Endodermal cell (in vitro differentiated cells): Measurements from ENCODE around the gene FAM83F. TPM values are rescaled to one million over a fixed set of nuclear protein-coding genes. Genes with fewer than 3 reads are reported as not detected.

Experiments
- DNase-seq: peaks from one replicate; pipeline ENCODE4 v3.0.0-alpha.2; 2017
- H3K27ac ChIP-seq: 2 replicates; pipeline ENCODE4 v1.5.1; 2013; ENCODE audit warnings: mild to moderate bottlenecking, low read depth, low read length, moderate library complexity
- H3K27me3 ChIP-seq: 2 replicates; pipeline ENCODE4 v1.6.1; 2013; ENCODE audit warnings: mild to moderate bottlenecking, low read length, moderate library complexity; ENCODE audit not compliant: insufficient read depth, control insufficient read depth, poor library complexity, severe bottlenecking
- H3K36me3 ChIP-seq: 2 replicates; pipeline ENCODE4 v1.7.0; 2013; ENCODE audit warnings: mild to moderate bottlenecking, low read length, moderate library complexity; ENCODE audit not compliant: control insufficient read depth, insufficient read depth
- H3K4me1 ChIP-seq: one replicate; pipeline ENCODE4 v1.7.0; 2013; ENCODE audit warnings: low read length; ENCODE audit not compliant: control insufficient read depth, insufficient read depth
- H3K4me3 ChIP-seq: 2 replicates; pipeline ENCODE4 v1.5.1; 2013; ENCODE audit warnings: mild to moderate bottlenecking, low read length, moderate library complexity
- H3K9ac ChIP-seq: 2 replicates; pipeline ENCODE4 v1.6.1; 2013; ENCODE audit warnings: mild to moderate bottlenecking, low read length, moderate library complexity; ENCODE audit not compliant: poor library complexity, severe bottlenecking; ENCODE audit errors: extremely low read depth
- H3K9me3 ChIP-seq: 2 replicates; pipeline ENCODE4 v1.6.1; 2013; ENCODE audit warnings: mild to moderate bottlenecking, low read length, moderate library complexity; ENCODE audit not compliant: control insufficient read depth
- H3K27ac Mint-ChIP-seq: 2 replicates; pipeline ENCODE4 v1.8.0; 2020; ENCODE audit warnings: mixed read lengths
- H3K27me3 Mint-ChIP-seq: 2 replicates; pipeline ENCODE4 v1.8.0; 2021; ENCODE audit warnings: mild to moderate bottlenecking, mixed read lengths; ENCODE audit not compliant: insufficient read depth
- H3K36me3 Mint-ChIP-seq: 2 replicates; pipeline ENCODE4 v1.8.0; 2020; ENCODE audit warnings: low read depth, mixed read lengths
- H3K4me1 Mint-ChIP-seq: 2 replicates; pipeline ENCODE4 v1.8.0; 2020; ENCODE audit warnings: mixed read lengths
- H3K4me3 Mint-ChIP-seq: 2 replicates; pipeline ENCODE4 v1.8.0; 2020; ENCODE audit warnings: mild to moderate bottlenecking, moderate library complexity, mixed read lengths
- H3K9me3 Mint-ChIP-seq: 2 replicates; pipeline ENCODE4 v1.8.0; 2020; ENCODE audit warnings: mild to moderate bottlenecking, mixed read lengths
- WGBS, 2 experiments: methylation state at CpG; one replicate each; pipeline versions ENCODE4 v1.1.5 to v1.1.7; 2013; ENCODE audit warnings: missing lambda C conversion rate in 2 of 2, mixed read lengths in 1 of 2; ENCODE audit not compliant: insufficient coverage in 1 of 2, insufficient read length in 1 of 2; 5-methylcytosine and 5-hydroxymethylcytosine counted together
- total RNA-seq, 2 donors: library from RNA; stranded (reverse); fragmentation: NEBNext Ultra II Directional in 1 of 2; extraction: Animal tissue kit (Norgen Biotek cat#: 25700) in 1 of 2; gene quantifications; 2 replicates in 1 of 2; 3 replicates in 1 of 2; pipeline ENCODE4 v1.2.1, GENCODE V29; 2021
- TF ChIP-seq, protein P1 (sequence below): fragments of 200-600 bp; sonication (generic); conservative IDR thresholded peaks from 2 replicates; pipeline ENCODE4 v1.5.0; 2021; ENCODE audit warnings: antibody characterized with exemption, mild to moderate bottlenecking

Gene FAM83F
- total RNA-seq, 2 donors from 2014 or later = 18.9 to 34.1 TPM

DNA sequence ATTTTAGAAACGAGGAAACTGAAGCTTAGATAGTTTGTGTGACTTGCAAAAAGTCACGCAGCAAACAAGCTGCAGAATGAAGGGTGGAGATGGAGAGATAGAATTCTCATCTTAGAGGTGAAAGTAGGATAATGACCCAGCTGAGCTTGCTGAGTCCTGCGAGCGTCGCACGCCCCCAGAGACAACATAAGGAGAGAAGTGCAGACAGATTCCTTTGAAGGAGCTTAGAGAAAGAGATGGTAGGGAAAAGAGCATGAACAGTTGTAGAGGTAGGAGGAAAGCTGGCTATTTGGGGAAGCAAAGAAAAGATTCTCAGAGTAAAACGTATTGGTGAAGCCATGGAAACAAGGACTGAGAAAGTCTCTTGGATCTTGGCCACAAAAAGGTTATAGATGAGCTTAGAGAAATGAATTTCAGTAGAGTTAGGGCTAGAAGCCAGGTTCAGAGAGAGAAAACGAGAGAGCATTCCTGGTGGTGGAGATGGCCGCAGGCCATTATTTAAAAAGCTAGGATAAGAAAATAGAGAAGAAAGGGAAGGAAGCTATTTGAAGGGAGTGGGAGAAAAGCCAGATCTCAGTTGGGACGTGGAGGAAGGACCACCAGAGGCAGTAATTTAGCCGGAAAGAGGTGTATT, 44.8 kb downstream of the FAM83F start:
- H3K27me3 Mint-ChIP-seq = peaks cover 41% of the 10 kb centered on the region
- Histone ChIP-seq H3K36me3 (no peaks in the 10 kb centered on the region), H3K27me3 (peaks cover 52% of the 10 kb centered on the region), H3K4me1 (no peaks in the 10 kb centered on the region), H3K9ac (no peak overlapping the region), H3K9me3 (no peaks in the 10 kb centered on the region), H3K4me3 (no peak overlapping the region), H3K27ac (no peak overlapping the region)
- no peak for DNase-seq
- no peak overlapping the region for H3K4me3 Mint-ChIP-seq
- WGBS, 2 experiments = 75% methylated on average over 11 of the region's 11 CpGs
- H3K9me3 Mint-ChIP-seq = no peaks in the 10 kb centered on the region
- no peaks in the 10 kb centered on the region for H3K36me3 Mint-ChIP-seq
- no peaks in the 10 kb centered on the region for H3K4me1 Mint-ChIP-seq
- H3K27ac Mint-ChIP-seq = no peak overlapping the region
- TF ChIP-seq, protein P1, sequence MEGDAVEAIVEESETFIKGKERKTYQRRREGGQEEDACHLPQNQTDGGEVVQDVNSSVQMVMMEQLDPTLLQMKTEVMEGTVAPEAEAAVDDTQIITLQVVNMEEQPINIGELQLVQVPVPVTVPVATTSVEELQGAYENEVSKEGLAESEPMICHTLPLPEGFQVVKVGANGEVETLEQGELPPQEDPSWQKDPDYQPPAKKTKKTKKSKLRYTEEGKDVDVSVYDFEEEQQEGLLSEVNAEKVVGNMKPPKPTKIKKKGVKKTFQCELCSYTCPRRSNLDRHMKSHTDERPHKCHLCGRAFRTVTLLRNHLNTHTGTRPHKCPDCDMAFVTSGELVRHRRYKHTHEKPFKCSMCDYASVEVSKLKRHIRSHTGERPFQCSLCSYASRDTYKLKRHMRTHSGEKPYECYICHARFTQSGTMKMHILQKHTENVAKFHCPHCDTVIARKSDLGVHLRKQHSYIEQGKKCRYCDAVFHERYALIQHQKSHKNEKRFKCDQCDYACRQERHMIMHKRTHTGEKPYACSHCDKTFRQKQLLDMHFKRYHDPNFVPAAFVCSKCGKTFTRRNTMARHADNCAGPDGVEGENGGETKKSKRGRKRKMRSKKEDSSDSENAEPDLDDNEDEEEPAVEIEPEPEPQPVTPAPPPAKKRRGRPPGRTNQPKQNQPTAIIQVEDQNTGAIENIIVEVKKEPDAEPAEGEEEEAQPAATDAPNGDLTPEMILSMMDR = no peak

DNA sequence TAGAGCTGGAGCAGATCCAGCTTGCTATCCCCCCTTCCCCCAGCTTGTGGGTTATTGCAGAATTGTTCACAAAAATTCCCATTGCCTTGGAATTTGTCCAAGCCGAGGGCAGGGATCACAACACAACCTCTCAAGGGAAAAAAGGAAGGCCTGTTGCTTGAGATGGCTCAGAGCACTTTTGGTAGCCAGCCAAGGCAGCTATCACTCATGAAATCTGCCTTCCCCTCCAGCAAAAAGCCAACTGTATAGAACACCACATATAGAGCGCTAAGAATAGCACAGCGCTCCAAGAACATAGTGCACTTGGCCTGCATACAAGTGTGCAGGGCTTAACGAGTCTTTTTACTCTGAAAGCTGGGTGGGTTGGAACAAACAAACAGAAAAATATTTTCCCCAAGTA, 46.2 kb downstream of the FAM83F start:
- H3K4me1 Mint-ChIP-seq = peaks cover 3% of the 10 kb centered on the region
- no peaks in the 10 kb centered on the region for H3K9me3 Mint-ChIP-seq
- Histone ChIP-seq H3K9me3 (no peaks in the 10 kb centered on the region), H3K9ac (no peak overlapping the region), H3K4me3 (no peak overlapping the region), H3K27ac (no peak overlapping the region), H3K36me3 (no peaks in the 10 kb centered on the region), H3K4me1 (no peaks in the 10 kb centered on the region), H3K27me3 (peaks cover 52% of the 10 kb centered on the region)
- TF ChIP-seq, protein P1 = no peak
- DNase-seq = no peak
- 79 to 84% methylated on average over 3 to 4 of the region's 4 CpGs for WGBS, 2 experiments
- no peaks in the 10 kb centered on the region for H3K36me3 Mint-ChIP-seq
- H3K4me3 Mint-ChIP-seq = no peak overlapping the region
- no peak overlapping the region for H3K27ac Mint-ChIP-seq
- peaks cover 41% of the 10 kb centered on the region for H3K27me3 Mint-ChIP-seq

DNA sequence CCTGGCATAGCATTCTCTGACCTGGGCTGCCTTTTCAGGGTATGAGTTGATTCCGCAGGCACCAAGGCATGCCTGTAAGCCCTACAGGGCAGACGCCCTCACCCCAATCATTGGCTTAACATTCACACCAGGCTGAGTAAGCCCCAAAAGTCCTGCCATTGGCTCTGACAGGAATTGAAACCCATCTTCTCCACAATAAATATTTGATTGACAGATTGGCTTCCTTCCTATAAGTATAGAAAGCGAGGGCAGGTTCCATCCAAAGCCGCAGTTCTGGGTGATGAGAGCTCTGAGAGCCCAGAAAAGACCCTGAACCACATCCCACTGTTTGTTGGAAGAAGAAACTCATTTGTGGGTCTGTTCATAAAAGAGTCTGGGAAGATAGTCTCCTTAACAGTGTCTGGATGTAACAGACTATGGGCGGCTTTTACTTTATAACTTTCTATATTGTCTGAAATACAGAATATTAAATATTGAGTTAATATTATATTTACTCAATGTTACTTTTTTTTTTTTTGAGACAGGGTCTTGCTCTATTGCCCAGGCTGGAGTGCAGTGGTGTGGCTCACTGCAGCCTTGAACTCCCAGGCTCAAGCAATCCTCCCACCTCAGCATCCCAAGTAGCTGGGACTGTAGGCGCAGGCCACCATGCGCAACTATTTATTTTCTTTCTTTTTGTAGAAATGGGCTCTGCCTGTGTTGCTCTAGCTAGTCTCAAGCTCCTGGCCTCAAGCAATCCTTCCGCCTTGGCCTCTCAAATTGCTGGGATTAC, 46.8 kb downstream of the FAM83F start:
- Histone ChIP-seq H3K27me3 (peaks cover 52% of the 10 kb centered on the region), H3K27ac (no peak overlapping the region), H3K4me3 (no peak overlapping the region), H3K9me3 (no peaks in the 10 kb centered on the region), H3K36me3 (no peaks in the 10 kb centered on the region), H3K9ac (no peak overlapping the region), H3K4me1 (no peaks in the 10 kb centered on the region)
- TF ChIP-seq, protein P1 = no peak
- no peak for DNase-seq
- Mint-ChIP-seq H3K27me3 (peaks cover 41% of the 10 kb centered on the region), H3K4me1 (peaks cover 3% of the 10 kb centered on the region), H3K36me3 (no peaks in the 10 kb centered on the region), H3K27ac (no peak overlapping the region), H3K9me3 (no peaks in the 10 kb centered on the region), H3K4me3 (no peak overlapping the region)
- whole genome bisulfite sequencing, 2 experiments = 88 to 92% methylated on average over 5 to 7 of the region's 8 CpGs
